Right cardiac atrium (tissue), 5 donors: ENCODE results near the gene EIF4ENIF1. TPM values are rescaled to one million over a fixed set of nuclear protein-coding genes. Genes with fewer than 3 reads are reported as not detected.

ENCODE experiments used
- ATAC-seq, 2 donors: fragments of 200-7000 bp; cut with Tn5 transposase; one replicate each; pipeline versions ENCODE4 v1.8.0 to v1.9.1; 2020; ENCODE audit warnings: moderate library complexity in 2 of 2, mild to moderate bottlenecking in 1 of 2
- DNase-seq, 3 donors: peaks; one replicate each; pipeline ENCODE4 v3.0.0-alpha.2; 2020
- H3K27ac ChIP-seq: one replicate; pipeline ENCODE4 v1.5.1; 2013; ENCODE audit warnings: mild to moderate bottlenecking, low read length, control low read depth, moderate library complexity
- H3K27me3 ChIP-seq: one replicate; pipeline ENCODE4 v1.6.1; 2013; ENCODE audit not compliant: control insufficient read depth, insufficient read depth
- H3K4me1 ChIP-seq: one replicate; pipeline ENCODE4 v1.6.1; 2013; ENCODE audit warnings: low read length; ENCODE audit not compliant: control insufficient read depth, insufficient read depth
- H3K4me3 ChIP-seq: one replicate; pipeline ENCODE4 v1.5.1; 2013; ENCODE audit warnings: low read length, control low read depth
- H3K9me3 ChIP-seq: one replicate; pipeline ENCODE4 v1.6.1; 2013; ENCODE audit warnings: low read length; ENCODE audit not compliant: control insufficient read depth
- WGBS: extraction: QIAGEN DNeasy Blood & Tissue Kit; methylation state at CpG from one replicate; pipeline ENCODE4 v1.1.7; 2013; 5-methylcytosine and 5-hydroxymethylcytosine counted together
- intact Hi-C, 4 donors: fragments of 100-400 bp; cut with DNase I; formaldehyde crosslinking; loops; one replicate each; pipeline versions ENCODE4 v1.11.0 to v1.14.0; 2022 to 2023
- polyA plus RNA-seq: library from polyadenylated mRNA; stranded (reverse); fragments of 200-250 nt; gene quantifications from one replicate; pipeline ENCODE4 v1.2.3, GENCODE V29; 2013
- total RNA-seq, 4 donors: library from RNA; stranded (reverse); fragmentation: NEBNext Ultra II Directional; extraction: Animal tissue kit (Norgen Biotek cat#: 25700); gene quantifications; one replicate each; pipeline ENCODE4 v1.2.1, GENCODE V29; 2021
- donor health status: healthy with polysubstance abuse.
- donor health status: DM: no; HTN: yes; CAD: no.
- donor health status: DM: no; HTN: no; CAD: no.
- donor health status: DM: no; HTN: yes; CAD: no; lungs with severe emphysema.
- donor health status: DM: yes; HTN: yes; CAD: no.

EIF4ENIF1 gene
- total and polyA plus RNA-seq, 5 donors, result 10.0 to 37.9 (median 25.7) TPM

DNA sequence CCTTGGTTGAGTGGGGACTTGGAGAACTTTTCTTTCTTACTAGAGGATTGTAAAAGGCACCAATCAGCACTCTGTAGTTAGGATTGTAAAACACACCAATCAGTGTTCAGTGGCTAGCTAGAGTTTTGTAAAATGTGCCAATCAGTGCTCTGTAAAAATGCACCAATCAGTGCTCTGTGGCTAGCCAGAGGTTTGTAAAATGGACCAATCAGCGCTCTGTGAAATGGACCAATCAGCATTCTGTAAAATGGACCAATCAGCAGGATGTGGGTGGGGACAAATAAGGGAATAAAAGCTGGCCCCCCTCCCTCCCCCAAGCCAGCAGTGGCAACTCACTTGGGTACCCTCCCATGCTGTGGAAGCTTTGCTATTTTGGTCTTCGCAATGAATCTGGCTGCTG lies 95.7 kb downstream of the EIF4ENIF1 start:
- Histone ChIP-seq H3K4me1 (no peaks in the 10 kb centered on the region), H3K9me3 (no peaks in the 10 kb centered on the region), H3K4me3 (no peak overlapping the region), H3K27me3 (no peaks in the 10 kb centered on the region), H3K27ac (no peak overlapping the region)
- no peak for ATAC-seq
- intact Hi-C loops, result no loop called here
- WGBS, result 97% methylated on average over 2 of the region's 2 CpGs
- DNase-seq, result no peak

Other genes with a start within 250 kb of the EIF4ENIF1 start
- 10 to 100 TPM in 2 of 4 donors, 1 to 10 TPM in 2; 5.9 to 17.6 (median 10.8) TPM for gene PIK3IP1, start 197.4 kb downstream of the EIF4ENIF1 start, total RNA-seq
- 14.0 TPM for gene PIK3IP1, start 197.4 kb downstream of the EIF4ENIF1 start, polyA plus RNA-seq
- gene PATZ1, start 143.5 kb downstream of the EIF4ENIF1 start, total RNA-seq, result 10 to 100 TPM; 12.2 to 16.4 (median 14.4) TPM
- 8.4 TPM for gene PATZ1, start 143.5 kb downstream of the EIF4ENIF1 start, polyA plus RNA-seq
- 10 to 100 TPM; 53.5 to 73.3 (median 62.5) TPM for gene DRG1, start 90.2 kb downstream of the EIF4ENIF1 start, total RNA-seq
- gene DRG1, start 90.2 kb downstream of the EIF4ENIF1 start, polyA plus RNA-seq, result 48.0 TPM
- gene SFI1, start 6.7 kb upstream of the EIF4ENIF1 start, total RNA-seq, result 10 to 100 TPM in 2 of 4 donors, 1 to 10 TPM in 2; 7.1 to 10.8 (median 9.6) TPM
- gene SFI1, start 6.7 kb upstream of the EIF4ENIF1 start, polyA plus RNA-seq, result 7.4 TPM
- gene PISD, start 172.4 kb upstream of the EIF4ENIF1 start, total RNA-seq, result 10 to 100 TPM; 18.6 to 33.5 (median 19.7) TPM
- 11.1 TPM for gene PISD, start 172.4 kb upstream of the EIF4ENIF1 start, polyA plus RNA-seq